GM12878 (cell line): ENCODE results near the gene DNAJC13. TPM values are rescaled to one million over a fixed set of nuclear protein-coding genes. Genes with fewer than 3 reads are reported as not detected.

ENCODE experiments used
- ATAC-seq: fragments of 200-7000 bp; cut with Tn5 transposase; 3 replicates; pipeline ENCODE4 v1.9.1; 2020; ENCODE audit warnings: mild to moderate bottlenecking, moderate library complexity
- BruUV-seq: library from RNA; stranded (reverse); fragments of 400-500 nt; replicated peaks from 2 replicates; lab custom pipeline; 2021; lab: Mats Ljungman, UMichigan
- CTCF ChIA-PET: fragments of 300-600 bp; sonication (Branson Sonifier 250); formaldehyde crosslinking; extraction: SDS; loops from one replicate; lab custom pipeline; 2021; ENCODE audit warnings: inconsistent platforms; lab: Yijun Ruan, JAX
- POLR2A ChIA-PET: fragments of 350-600 bp; formaldehyde crosslinking; extraction: SDS; loops from one replicate; lab custom pipeline; 2021; ENCODE audit warnings: inconsistent platforms; lab: Charles Lee
- RAD21 ChIA-PET: fragments of 300-600 bp; sonication (Branson Sonifier 250); formaldehyde crosslinking; loops from one replicate; lab custom pipeline; 2023; ENCODE audit warnings: antibody characterized with exemption; ENCODE audit not compliant: unreplicated experiment; lab: Charles Lee
- SMC1A ChIA-PET: fragments of 300-600 bp; sonication (Branson Sonifier 250); formaldehyde crosslinking; loops from one replicate; lab custom pipeline; 2023; ENCODE audit not compliant: unreplicated experiment, uncharacterized antibody; lab: Charles Lee
- DNase-seq: peaks from one replicate; pipeline ENCODE4 v3.0.0-alpha.2; 2011; ENCODE audit warnings: low read depth, low spot score
- FAIRE-seq: peaks from 3 replicates; lab custom pipeline; 2011; peaks lifted over from hg19 to GRCh38; lab: Jason Lieb, UNC
- H2AFZ ChIP-seq: 2 replicates; pipeline ENCODE4 v1.6.0; 2011; ENCODE audit warnings: low read depth, low read length, control low read depth; ENCODE audit not compliant: control insufficient read depth
- H3K27ac ChIP-seq: 2 replicates; pipeline ENCODE4 v1.5.1; 2011; ENCODE audit warnings: control low read depth; ENCODE audit not compliant: control insufficient read depth, insufficient read depth
- H3K27me3 ChIP-seq, 2 experiments: replicated peaks in 1 of 2; 2 replicates each; pipeline versions ENCODE4 v1.6.0 to v1.6.1; 2011; ENCODE audit warnings: low read length in 1 of 2; ENCODE audit not compliant: control insufficient read depth in 2 of 2, insufficient read depth in 2 of 2
- H3K36me3 ChIP-seq, 2 experiments: 2 replicates each; pipeline ENCODE4 v1.5.1; 2011; ENCODE audit warnings: low read length in 1 of 2; ENCODE audit not compliant: control insufficient read depth in 2 of 2, insufficient read depth in 2 of 2
- H3K4me1 ChIP-seq: 2 replicates; pipeline ENCODE4 v1.6.1; 2011; ENCODE audit warnings: mild to moderate bottlenecking, low read length, moderate library complexity, mixed read lengths; ENCODE audit not compliant: control insufficient read depth, insufficient read depth
- H3K4me2 ChIP-seq: 2 replicates; pipeline ENCODE4 v1.6.0; 2011; ENCODE audit warnings: control low read depth; ENCODE audit not compliant: control insufficient read depth, insufficient read depth
- H3K4me3 ChIP-seq: fragments of 200-600 bp; sonication (generic); 2 replicates; pipeline ENCODE4 v1.5.1; 2016
- H3K79me2 ChIP-seq: 2 replicates; pipeline ENCODE4 v1.6.0; 2011; ENCODE audit warnings: low read length; ENCODE audit not compliant: control insufficient read depth, insufficient read depth
- H3K9ac ChIP-seq: 2 replicates; pipeline ENCODE4 v1.8.0; 2011; ENCODE audit warnings: low read length, control low read depth, mixed read lengths; ENCODE audit not compliant: control insufficient read depth, insufficient read depth
- H3K9me3 ChIP-seq: replicated peaks from 3 replicates; pipeline ENCODE4 v1.5.1; 2011; ENCODE audit warnings: mild to moderate bottlenecking, low read length; ENCODE audit not compliant: control insufficient read depth, insufficient read depth
- H4K20me1 ChIP-seq: 2 replicates; pipeline ENCODE4 v1.6.0; 2011; ENCODE audit not compliant: control insufficient read depth, insufficient read depth
- ATF7 ChIP-seq: fragments of 450-650 bp; IDR thresholded peaks from 2 replicates; pipeline ENCODE4 v1.6.1; 2016; ENCODE audit warnings: low read depth, mild to moderate bottlenecking
- GABPA ChIP-seq: IDR thresholded peaks from 2 replicates; pipeline ENCODE4 v1.6.1; 2014; ENCODE audit warnings: antibody characterized with exemption, low read depth, mild to moderate bottlenecking, inconsistent platforms
- HDAC6 ChIP-seq: fragments of 200-600 bp; sonication (generic); IDR thresholded peaks from one replicate; pipeline ENCODE4 v1.8.0; 2017; ENCODE audit warnings: antibody characterized with exemption; ENCODE audit not compliant: unreplicated experiment
- HDGF ChIP-seq: fragments of 450-650 bp; IDR thresholded peaks from 2 replicates; pipeline ENCODE4 v1.6.1; 2016; ENCODE audit warnings: antibody characterized with exemption
- MEF2A ChIP-seq: IDR thresholded peaks from 2 replicates; pipeline ENCODE4 v1.6.1; 2011; ENCODE audit warnings: low read depth, mild to moderate bottlenecking, low read length, moderate library complexity; ENCODE audit not compliant: insufficient read depth
- MTA2 ChIP-seq: fragments of 450-650 bp; IDR thresholded peaks from 2 replicates; pipeline ENCODE4 v1.6.1; 2016; ENCODE audit warnings: low read depth, mild to moderate bottlenecking, moderate library complexity
- POLR2AphosphoS2 ChIP-seq: IDR thresholded peaks from 2 replicates; pipeline ENCODE4 v1.6.1; 2011; ENCODE audit warnings: low read depth, mild to moderate bottlenecking, low read length, improper control_type of control experiment, moderate library complexity
- SIX5 ChIP-seq: IDR thresholded peaks from 2 replicates; pipeline ENCODE4 v1.6.1; 2011; ENCODE audit warnings: mild to moderate bottlenecking, low read depth, low read length, moderate library complexity; ENCODE audit not compliant: severe bottlenecking
- TARDBP ChIP-seq: IDR thresholded peaks from 2 replicates; pipeline ENCODE4 v1.6.1; 2016; ENCODE audit warnings: borderline replicate concordance
- ZBED1 ChIP-seq: IDR thresholded peaks from 2 replicates; pipeline ENCODE4 v1.6.1; 2016; ENCODE audit warnings: borderline replicate concordance
- ZZZ3 ChIP-seq: IDR thresholded peaks from 2 replicates; pipeline ENCODE4 v1.6.1; 2011; ENCODE audit warnings: low read depth; ENCODE audit not compliant: control insufficient read depth, insufficient read length
- WGBS: methylation state at CpG from one replicate; pipeline ENCODE4 v1.1.6; 2016; ENCODE audit warnings: low lambda C conversion rate; ENCODE audit not compliant: insufficient replicate concordance, insufficient coverage; ENCODE audit errors: missing lambda C conversion rate; 5-methylcytosine and 5-hydroxymethylcytosine counted together
- in situ Hi-C: fragments of 300-500 bp; cut with MboI; formaldehyde crosslinking; loops from 9 replicates; pipeline ENCODE4 v1.14.3; 2018; ENCODE audit warnings: mixed read lengths
- intact Hi-C: fragments of 100-400 bp; cut with micrococcal nuclease; formaldehyde crosslinking; loops from one replicate; pipeline ENCODE4 v1.14.2; 2022; ENCODE audit not compliant: unreplicated experiment
- polyA plus RNA-seq, 11 experiments: library from polyadenylated mRNA; depleted of rRNA in 4 of 11; unstranded in 6 of 11; stranded (reverse) in 5 of 11; fragments of >200 nt; fragmentation: Nextera tagmentation in 4 of 11; fragmentation: Illumina TruSeq in 1 of 11; extraction: Ambion mirVana in 4 of 11; extraction: Trizol in 1 of 11; gene quantifications; 1 replicate in 1 of 11; 2 replicates in 10 of 11; pipeline versions ENCODE4 v1.2.1 to v1.2.3, GENCODE V29; 2011 to 2016; ENCODE audit warnings: inconsistent platforms in 2 of 11, missing spikeins in 2 of 11, low read depth in 1 of 11
- total RNA-seq, 4 experiments: library from RNA; depleted of rRNA in 3 of 4; stranded (reverse); fragments of >200 nt in 3 of 4; fragmentation: Illumina TruSeq in 1 of 4; extraction: Trizol in 1 of 4; gene quantifications; 2 replicates each; pipeline versions ENCODE4 v1.2.1 to v1.2.3, GENCODE V29; 2013 to 2021
- TF ChIP-seq, protein P1 (sequence below): fragments of 450-650 bp; formaldehyde crosslinking; IDR thresholded peaks from 2 replicates; pipeline ENCODE4 v1.5.0; 2022; ENCODE audit warnings: mild to moderate bottlenecking, missing genetic modification characterization
- TF ChIP-seq, protein P2 (sequence below): IDR thresholded peaks from 2 replicates; pipeline ENCODE4 v1.6.1; 2012; ENCODE audit warnings: mild to moderate bottlenecking, low read depth, low read length
- TF ChIP-seq, protein P3 (sequence below): fragments of 450-650 bp; IDR thresholded peaks from 2 replicates; pipeline ENCODE4 v1.6.1; 2018; ENCODE audit warnings: borderline replicate concordance, mild to moderate bottlenecking; ENCODE audit not compliant: partially characterized antibody

Gene DNAJC13
- total and polyA plus RNA-seq, 10 of the 15 experiments (the other 5 are each of a cell fraction or from before 2014, with no cell fraction given) = 8.3 to 33.9 (median 17.0) TPM

DNA sequence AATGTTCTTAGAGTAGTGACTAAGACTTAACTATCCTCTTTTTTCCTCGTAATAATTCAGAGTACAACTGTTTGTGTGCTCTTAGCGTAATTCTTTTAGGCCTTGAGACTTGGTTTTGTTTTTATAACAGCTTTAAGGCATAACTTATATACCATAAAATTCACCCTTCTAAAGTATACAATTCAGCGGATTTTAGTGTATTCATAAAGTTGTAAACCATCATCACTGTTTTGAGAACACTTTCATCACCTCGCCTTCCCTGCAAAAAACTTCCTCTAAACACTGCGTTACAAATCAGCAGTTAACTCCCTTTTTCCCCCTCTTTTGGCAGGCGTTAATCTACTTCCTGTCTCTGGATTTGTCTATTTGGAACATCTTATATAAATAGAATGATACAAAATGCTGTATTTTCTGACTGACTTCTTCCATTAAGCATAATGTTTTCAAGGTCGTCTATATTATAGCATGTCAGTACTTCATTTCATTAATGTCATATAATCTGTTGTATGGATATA lies 18.7 kb downstream of the DNAJC13 start (continued):
- TF ChIP-seq, protein P1, sequence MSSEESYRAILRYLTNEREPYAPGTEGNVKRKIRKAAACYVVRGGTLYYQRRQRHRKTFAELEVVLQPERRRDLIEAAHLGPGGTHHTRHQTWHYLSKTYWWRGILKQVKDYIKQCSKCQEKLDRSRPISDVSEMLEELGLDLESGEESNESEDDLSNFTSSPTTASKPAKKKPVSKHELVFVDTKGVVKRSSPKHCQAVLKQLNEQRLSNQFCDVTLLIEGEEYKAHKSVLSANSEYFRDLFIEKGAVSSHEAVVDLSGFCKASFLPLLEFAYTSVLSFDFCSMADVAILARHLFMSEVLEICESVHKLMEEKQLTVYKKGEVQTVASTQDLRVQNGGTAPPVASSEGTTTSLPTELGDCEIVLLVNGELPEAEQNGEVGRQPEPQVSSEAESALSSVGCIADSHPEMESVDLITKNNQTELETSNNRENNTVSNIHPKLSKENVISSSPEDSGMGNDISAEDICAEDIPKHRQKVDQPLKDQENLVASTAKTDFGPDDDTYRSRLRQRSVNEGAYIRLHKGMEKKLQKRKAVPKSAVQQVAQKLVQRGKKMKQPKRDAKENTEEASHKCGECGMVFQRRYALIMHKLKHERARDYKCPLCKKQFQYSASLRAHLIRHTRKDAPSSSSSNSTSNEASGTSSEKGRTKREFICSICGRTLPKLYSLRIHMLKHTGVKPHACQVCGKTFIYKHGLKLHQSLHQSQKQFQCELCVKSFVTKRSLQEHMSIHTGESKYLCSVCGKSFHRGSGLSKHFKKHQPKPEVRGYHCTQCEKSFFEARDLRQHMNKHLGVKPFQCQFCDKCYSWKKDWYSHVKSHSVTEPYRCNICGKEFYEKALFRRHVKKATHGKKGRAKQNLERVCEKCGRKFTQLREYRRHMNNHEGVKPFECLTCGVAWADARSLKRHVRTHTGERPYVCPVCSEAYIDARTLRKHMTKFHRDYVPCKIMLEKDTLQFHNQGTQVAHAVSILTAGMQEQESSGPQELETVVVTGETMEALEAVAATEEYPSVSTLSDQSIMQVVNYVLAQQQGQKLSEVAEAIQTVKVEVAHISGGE (CRISPR knock-in tag) = no peak
- TF ChIP-seq MTA2 (no peak), ZZZ3 (no peak), MEF2A (no peak), TARDBP (no peak), ATF7 (no peak)

DNA sequence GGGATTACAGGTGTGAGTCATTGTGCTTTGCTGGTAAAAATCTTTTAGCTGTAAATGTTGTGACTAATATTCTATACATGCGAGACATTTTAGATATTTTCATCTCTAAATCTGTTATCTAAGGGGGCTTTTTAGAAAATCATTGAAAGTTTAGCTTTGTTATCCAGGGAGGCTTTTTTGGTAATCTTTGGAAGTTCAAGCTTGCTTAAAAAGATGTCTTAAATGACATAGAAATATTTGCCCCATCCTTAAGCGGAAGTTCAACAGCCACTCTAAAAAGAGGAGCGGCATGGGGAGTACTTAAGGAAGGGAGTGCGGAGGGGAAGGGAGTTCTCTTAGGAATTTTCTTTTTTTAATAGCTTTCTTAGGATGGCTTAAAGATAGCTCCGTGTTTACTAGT lies 26.1 kb downstream of the DNAJC13 start:
- Histone ChIP-seq H3K9ac (no peak overlapping the region), H3K27me3 (no peaks in the 10 kb centered on the region), H2AFZ (no peak overlapping the region), H3K9me3 (no peaks in the 10 kb centered on the region; the same call in 2 of the 3 replicates), H3K27ac (no peak overlapping the region), H3K79me2 (peaks cover 3% of the 10 kb centered on the region), H3K4me3 (no peak overlapping the region), H3K36me3 (no peaks in the 10 kb centered on the region), H3K4me1 (peaks cover 23% of the 10 kb centered on the region), H3K4me2 (no peak overlapping the region), H4K20me1 (no peaks in the 10 kb centered on the region)
- intact Hi-C loops (no loop called here), in situ Hi-C loops (no loop called here)
- SMC1A ChIA-PET = interaction anchor here (0.8 to 2.8 kb wide), 5 partner anchors 11 to 26 kb away, joined by 3 to 8 read pairs (median 3); partner anchors contain the start of gene DNAJC13
- FAIRE-seq = no peak
- WGBS = 94% methylated on average over 5 of the region's 5 CpGs
- no peak for DNase-seq
- no peak for ATAC-seq
- RAD21 ChIA-PET = no interaction called here
- no TSS peak for BruUV-seq
- POLR2A ChIA-PET = no interaction called here
- CTCF ChIA-PET = interaction anchor here (1.0 to 1.6 kb wide), 4 partner anchors 8 to 199 kb away, joined by 3 to 5 read pairs (median 4); no protein-coding TSS in a partner anchor
- no peak for TF ChIP-seq GABPA
- TF ChIP-seq POLR2AphosphoS2 = no peak
- TF ChIP-seq, protein P2, sequence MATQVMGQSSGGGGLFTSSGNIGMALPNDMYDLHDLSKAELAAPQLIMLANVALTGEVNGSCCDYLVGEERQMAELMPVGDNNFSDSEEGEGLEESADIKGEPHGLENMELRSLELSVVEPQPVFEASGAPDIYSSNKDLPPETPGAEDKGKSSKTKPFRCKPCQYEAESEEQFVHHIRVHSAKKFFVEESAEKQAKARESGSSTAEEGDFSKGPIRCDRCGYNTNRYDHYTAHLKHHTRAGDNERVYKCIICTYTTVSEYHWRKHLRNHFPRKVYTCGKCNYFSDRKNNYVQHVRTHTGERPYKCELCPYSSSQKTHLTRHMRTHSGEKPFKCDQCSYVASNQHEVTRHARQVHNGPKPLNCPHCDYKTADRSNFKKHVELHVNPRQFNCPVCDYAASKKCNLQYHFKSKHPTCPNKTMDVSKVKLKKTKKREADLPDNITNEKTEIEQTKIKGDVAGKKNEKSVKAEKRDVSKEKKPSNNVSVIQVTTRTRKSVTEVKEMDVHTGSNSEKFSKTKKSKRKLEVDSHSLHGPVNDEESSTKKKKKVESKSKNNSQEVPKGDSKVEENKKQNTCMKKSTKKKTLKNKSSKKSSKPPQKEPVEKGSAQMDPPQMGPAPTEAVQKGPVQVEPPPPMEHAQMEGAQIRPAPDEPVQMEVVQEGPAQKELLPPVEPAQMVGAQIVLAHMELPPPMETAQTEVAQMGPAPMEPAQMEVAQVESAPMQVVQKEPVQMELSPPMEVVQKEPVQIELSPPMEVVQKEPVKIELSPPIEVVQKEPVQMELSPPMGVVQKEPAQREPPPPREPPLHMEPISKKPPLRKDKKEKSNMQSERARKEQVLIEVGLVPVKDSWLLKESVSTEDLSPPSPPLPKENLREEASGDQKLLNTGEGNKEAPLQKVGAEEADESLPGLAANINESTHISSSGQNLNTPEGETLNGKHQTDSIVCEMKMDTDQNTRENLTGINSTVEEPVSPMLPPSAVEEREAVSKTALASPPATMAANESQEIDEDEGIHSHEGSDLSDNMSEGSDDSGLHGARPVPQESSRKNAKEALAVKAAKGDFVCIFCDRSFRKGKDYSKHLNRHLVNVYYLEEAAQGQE = no peak
- TF ChIP-seq HDAC6 = no peak
- no peak for TF ChIP-seq HDGF
- TF ChIP-seq SIX5 = no peak
- TF ChIP-seq, protein P3, sequence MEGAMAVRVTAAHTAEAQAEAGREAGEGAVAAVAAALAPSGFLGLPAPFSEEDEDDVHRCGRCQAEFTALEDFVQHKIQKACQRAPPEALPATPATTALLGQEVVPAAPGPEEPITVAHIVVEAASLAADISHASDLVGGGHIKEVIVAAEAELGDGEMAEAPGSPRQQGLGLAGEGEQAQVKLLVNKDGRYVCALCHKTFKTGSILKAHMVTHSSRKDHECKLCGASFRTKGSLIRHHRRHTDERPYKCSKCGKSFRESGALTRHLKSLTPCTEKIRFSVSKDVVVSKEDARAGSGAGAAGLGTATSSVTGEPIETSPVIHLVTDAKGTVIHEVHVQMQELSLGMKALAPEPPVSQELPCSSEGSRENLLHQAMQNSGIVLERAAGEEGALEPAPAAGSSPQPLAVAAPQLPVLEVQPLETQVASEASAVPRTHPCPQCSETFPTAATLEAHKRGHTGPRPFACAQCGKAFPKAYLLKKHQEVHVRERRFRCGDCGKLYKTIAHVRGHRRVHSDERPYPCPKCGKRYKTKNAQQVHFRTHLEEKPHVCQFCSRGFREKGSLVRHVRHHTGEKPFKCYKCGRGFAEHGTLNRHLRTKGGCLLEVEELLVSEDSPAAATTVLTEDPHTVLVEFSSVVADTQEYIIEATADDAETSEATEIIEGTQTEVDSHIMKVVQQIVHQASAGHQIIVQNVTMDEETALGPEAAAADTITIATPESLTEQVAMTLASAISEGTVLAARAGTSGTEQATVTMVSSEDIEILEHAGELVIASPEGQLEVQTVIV = no peak
- TF ChIP-seq ZBED1 = no peak
